Measurements from ENCODE around the gene NKTR.

GRCh38 chr3:42633544-42633943 is 33.1 kb downstream of the NKTR start:
- TF ChIP-seq CTCF (conservative IDR thresholded peaks at IDR 0.05; ENCODE audit: low read depth in 2 of 2) (no peak), CREB1 (CRISPR knock-in tag; IDR thresholded peaks at IDR 0.05; ENCODE audit: low read depth) (no peak)

All from GM23338 (cell line).